Measurements from ENCODE around the gene KRT12.
"Not testable (repeated sequence)": the region's sequence is repeated elsewhere in the genome, so short reads cannot be mapped to it uniquely, and the experiment has no call there.

The KRT12 gene

GRCh38 chr17:40841246-40841645 lies 25.8 kb downstream of the KRT12 start:
- DNase-seq: no peak

DNA sequence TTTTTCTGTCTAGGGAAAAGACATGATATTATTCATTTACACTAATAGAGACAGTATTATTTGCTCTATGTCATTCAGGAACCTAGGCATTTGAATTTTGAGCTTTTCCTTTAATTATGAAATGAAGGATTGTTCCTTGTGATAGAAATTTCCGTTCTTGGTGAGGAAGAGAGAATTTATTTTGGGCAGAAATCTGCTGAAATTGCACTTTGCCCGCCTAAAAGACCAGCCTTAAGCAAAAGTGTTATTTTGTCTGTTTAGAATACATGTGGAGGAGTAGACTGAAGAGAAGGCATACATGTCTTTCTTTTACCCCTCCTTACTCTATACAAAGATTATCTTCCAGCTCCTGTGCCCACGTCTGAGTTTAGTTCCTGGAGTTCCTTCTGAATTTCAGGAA lies 27.8 kb downstream of the KRT12 start:
- no peak for DNase-seq

- DNase-seq: no peak
These were observed 31.0 kb downstream of the KRT12 start for GRCh38 chr17:40836020-40836419.

- no peak for DNase-seq
These were observed 33.1 kb downstream of the KRT12 start for GRCh38 chr17:40833882-40834281.

DNA sequence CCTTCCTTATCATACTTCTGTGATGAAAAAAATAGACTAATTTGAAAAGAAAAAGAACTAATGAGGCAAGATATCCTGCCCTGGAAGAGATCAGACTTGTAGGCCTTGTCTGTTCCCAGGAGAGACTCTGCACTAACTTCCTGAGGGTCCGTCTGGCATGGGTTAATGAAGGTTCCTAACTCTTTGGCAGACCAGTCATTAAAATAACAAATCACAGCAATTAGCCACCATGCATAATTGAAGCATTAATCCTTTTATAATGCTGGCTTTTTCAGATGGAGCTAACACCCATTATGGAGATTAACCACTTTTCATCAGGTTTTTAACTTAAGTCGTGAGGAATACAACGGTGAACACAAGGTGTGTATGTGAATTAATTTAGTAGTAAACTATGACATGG lies 34.2 kb downstream of the KRT12 start:
- no peak for DNase-seq

DNA sequence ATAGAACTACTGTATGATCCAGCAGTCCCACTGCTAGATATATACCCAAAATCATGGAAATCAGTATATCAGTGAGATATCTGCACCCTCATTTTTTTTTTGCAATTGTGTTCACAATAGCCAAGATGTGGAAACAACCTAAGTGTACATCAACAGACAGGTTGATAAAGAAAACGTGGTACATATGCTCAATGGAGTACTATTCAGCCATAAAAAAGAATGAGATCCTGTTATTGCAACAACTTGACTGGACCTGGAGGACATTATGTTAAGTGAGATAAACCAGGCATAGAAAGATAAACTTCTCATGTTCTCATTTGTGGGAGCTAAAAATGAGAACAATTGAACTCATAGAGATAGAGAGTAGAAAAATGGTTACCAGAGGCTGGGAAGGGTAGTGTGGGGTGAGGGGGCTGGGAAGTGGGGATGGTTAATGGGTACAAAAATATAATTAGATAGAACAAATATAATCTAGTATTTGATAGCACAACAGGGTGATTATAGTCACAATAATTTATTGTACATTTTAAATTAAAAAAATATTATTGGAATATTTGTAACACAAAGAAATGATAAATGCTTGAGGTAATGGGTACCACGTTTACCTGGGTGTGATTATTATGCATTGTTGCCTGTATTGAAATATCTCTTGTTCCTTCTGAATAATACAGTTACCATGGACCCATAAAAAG lies 36.8 kb downstream of the KRT12 start:
- DNase-seq: no peak

- no peak for DNase-seq
These were observed 38.5 kb downstream of the KRT12 start for GRCh38 chr17:40828454-40829044.

DNA sequence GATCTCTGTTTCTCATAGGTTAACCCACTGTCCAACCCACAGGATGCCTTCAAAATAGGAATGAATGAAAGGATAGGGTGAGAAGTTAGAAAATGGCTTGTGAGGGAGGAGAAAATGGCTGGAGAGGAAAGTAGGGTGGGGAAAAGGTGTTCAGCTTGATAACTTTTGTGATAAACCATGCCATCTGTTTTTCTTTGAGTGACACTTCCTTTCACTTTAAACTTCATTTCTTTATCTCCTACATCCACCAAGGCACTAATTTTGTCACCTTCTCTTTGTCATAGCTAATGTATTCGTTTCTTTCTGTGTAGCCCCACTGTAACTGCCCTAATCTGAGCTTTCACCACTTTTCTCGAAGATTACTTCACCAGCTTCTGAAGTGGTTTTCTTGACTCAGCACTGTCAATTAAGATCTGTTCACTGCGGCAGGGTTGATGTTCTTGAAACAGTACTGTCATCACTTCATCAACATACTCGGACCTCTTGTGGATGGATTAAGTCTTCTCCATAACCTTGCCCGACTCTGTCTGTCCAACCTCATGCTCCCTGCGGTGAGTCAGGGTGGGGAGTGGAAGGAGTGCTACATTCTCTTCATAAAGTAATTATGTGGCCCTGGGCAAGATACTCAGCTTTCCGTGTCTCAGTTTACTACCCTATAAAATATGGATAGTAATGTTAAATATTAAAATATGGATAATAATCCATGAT lies 39.1 kb downstream of the KRT12 start:
- DNase-seq: no peak

- no peak for DNase-seq
These were observed 41.4 kb downstream of the KRT12 start for GRCh38 chr17:40825599-40825998.

GRCh38 chr17:40824015-40824832 lies 42.8 kb downstream of the KRT12 start:
- no peak for DNase-seq

GRCh38 chr17:40822132-40822812 lies 44.8 kb downstream of the KRT12 start, which contains the start of gene KRT10:
Gene KRT10, minus strand, starts transcription at chr17:40822614. Its CDS starts 29 bp downstream, at chr17:40822585.
- no peak for DNase-seq

DNA sequence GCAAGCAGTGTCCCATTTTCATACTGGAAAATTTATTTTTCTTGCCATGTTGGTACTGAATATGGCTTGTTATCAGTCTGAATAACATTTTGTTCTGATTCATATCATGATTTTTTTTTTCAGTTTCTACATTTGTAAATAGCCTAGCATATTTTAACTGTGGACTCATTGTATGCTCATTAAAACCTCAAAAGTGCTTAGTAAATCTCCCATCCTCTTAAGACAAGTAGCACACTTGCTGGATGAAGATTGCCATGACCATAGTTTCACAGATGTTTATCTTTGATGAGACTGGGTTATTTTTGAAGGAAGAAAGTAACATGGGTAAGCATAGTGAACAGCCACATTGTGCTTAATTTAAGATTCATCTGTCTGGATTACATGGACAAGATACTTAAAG lies 45.5 kb downstream of the KRT12 start:
- DNase-seq: no peak

- DNase-seq: no peak
These were observed 46.7 kb downstream of the KRT12 start for GRCh38 chr17:40820228-40820838.

- DNase-seq: no peak
These were observed 47.4 kb downstream of the KRT12 start for GRCh38 chr17:40819528-40820125.

DNA sequence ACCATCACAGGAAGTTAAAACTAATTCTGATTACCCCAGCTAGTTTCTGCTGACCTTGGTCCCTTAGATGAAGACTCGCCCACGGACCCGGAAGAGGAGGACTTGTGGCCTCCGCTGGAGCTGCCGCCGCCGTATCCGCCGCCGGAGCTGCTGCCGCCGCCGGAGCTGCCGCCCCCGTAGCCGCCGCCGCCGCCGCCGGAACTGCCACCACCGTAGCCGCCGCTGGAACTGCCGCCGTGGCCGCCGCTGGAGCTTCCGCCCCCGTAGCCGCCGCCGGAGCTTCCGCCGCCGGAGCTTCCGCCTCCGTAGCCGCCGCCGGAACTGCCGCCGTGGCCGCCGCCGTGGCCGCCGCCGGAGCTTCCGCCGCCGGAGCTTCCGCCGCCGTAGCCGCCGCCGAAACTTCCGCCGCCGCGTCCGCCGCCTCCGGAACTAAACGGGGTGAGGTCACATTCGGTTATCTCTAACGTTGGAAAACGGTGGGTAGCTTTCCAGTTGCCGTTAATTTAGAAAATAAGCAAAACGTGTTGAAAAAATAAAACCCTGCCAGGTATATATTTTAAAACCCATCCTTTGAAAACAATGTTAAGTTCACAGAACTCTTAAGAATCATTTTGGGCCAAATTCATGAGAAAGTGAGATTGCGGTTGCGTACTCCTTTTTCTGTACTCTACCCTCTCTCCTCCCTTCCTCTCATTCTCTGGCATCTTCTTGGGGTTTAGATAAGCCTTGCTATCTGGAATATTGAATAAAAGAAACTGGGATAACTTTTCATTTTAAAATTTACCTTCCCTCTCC lies 48.1 kb downstream of the KRT12 start:
- peak; percentile 73 for DNase-seq

- no peak for DNase-seq
These were observed 48.7 kb downstream of the KRT12 start for GRCh38 chr17:40818343-40818732.

GRCh38 chr17:40817103-40817682 lies 49.8 kb downstream of the KRT12 start:
- DNase-seq: no peak

DNA sequence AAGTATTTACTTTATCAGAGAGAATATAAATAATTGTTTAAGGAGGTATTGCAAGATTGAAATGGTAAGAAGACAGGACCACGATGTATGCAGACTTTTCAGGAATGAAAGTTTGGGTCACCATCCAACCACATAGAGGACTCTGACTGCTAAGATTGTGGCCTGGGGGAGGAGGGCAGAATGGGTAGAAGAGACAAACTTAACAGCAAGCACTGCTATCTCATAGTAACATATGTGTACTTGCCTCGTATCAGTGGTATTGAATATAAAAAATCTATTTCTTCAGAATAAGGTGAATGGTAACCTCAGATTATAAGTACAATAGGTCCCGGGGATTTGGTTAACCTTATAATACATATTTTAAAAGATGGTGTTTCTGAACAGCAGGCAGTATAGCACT lies 50.5 kb downstream of the KRT12 start:
- DNase-seq: no peak

- DNase-seq: no peak
These were observed 51.6 kb downstream of the KRT12 start for GRCh38 chr17:40815381-40815780.

DNA sequence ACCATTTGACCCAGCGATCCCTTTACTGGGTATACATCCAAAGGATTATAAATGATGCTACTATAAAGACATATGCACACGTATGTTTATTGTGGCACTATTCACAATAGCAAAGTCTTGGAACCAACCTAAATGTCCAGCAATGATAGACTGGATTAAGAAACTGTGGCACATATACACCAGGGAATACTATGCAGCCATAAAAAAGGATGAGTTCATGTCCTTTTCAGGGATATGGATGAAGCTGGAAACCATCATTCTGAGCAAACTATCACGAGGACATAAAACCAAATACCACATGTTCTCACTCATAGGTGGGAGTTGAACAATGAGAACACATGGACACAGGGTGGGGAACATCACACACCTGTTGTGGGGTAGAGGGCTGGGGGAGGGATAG lies 52.4 kb downstream of the KRT12 start:
- not testable (repeated sequence) for DNase-seq

DNA sequence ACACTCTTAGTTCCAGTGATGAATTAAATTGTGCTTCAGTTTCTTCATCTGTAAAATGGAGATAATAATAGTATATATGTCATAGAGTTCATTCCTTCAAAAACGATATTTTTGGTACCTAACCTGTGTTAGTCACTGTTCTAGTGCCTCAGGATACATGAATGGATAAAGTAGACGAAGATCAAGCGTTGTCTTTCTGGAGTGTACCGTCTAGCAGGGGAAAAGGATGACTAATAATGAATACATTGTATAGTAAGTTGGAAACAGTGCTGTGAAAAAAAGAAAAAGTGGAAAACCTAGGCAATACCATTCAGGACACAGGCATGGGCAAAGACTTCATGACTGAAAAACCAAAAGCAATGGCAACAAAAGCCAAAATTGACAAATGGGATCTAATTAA lies 53.2 kb downstream of the KRT12 start:
- DNase-seq: no peak

All from midbrain (tissue), 1 donor.